Skeletal muscle tissue (tissue), 4 donors: ENCODE results near the gene ARHGEF26. TPM values are rescaled to one million over a fixed set of nuclear protein-coding genes. Genes with fewer than 3 reads are reported as not detected.
"Not testable (repeated sequence)": the region's sequence is repeated elsewhere in the genome, so short reads cannot be mapped to it uniquely, and the experiment has no call there.

Experiments used
- H3K27ac ChIP-seq: one replicate; pipeline ENCODE4 v1.7.0; 2013; ENCODE audit warnings: mild to moderate bottlenecking, low read depth, low read length, inconsistent platforms
- H3K27me3 ChIP-seq, 3 donors: one replicate each; pipeline ENCODE4 v1.7.0; 2013; ENCODE audit warnings: low read length in 3 of 3; ENCODE audit not compliant: control insufficient read depth in 3 of 3, insufficient read depth in 3 of 3
- H3K36me3 ChIP-seq, 3 donors: one replicate each; pipeline ENCODE4 v1.7.0; 2013; ENCODE audit warnings: low read length in 3 of 3; ENCODE audit not compliant: control insufficient read depth in 3 of 3, insufficient read depth in 3 of 3
- H3K4me1 ChIP-seq, 3 donors: one replicate each; pipeline ENCODE4 v1.7.0; 2013; ENCODE audit warnings: low read length in 3 of 3, mild to moderate bottlenecking in 3 of 3; ENCODE audit not compliant: control insufficient read depth in 3 of 3, insufficient read depth in 3 of 3
- H3K4me3 ChIP-seq, 3 donors: one replicate each; pipeline ENCODE4 v1.7.0; 2013; ENCODE audit warnings: low read length in 3 of 3
- H3K9ac ChIP-seq, 3 donors: one replicate each; pipeline ENCODE4 v1.7.0; 2013; ENCODE audit warnings: low read length in 3 of 3, mild to moderate bottlenecking in 3 of 3, moderate library complexity in 2 of 3, low read depth in 1 of 3
- H3K9me3 ChIP-seq, 3 donors: one replicate each; pipeline ENCODE4 v1.7.0; 2013; ENCODE audit warnings: low read length in 3 of 3; ENCODE audit not compliant: control insufficient read depth in 3 of 3
- total RNA-seq: library from RNA; depleted of rRNA; stranded (reverse); fragments of >200 nt; gene quantifications from one replicate; pipeline ENCODE4 v1.2.3, GENCODE V29; 2014
- donor health status: Osteomylitis.

Gene ARHGEF26
- 7.3 TPM for total RNA-seq

- peak within 1 kb of the TSS; percentile 34 to 61 (median 57) for H3K9ac ChIP-seq
Measured at GRCh38 chr3:154120961-154121700, at the start of gene ARHGEF26. ARHGEF26 (plus strand) TSS chr3:154121390; CDS start chr3:154121993, 603 bp downstream.

DNA sequence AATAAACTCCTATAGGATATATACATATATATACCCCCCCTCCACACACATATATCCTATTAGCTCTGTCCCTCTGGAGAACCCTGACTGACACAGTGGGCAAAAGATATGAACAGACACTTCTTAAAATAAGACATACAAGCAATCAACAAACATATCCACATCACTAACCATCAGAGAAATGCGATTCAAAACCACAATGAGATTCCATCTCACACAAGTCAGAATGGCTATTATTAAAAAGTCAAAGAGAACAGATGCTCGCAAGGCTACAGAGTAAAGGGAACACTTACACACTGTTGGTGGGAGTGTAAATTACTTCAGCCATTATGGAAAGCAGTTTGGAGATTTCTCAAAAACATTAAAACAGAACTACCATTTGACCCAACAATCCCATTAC is 46.2 kb upstream of the ARHGEF26 start:
- no peak overlapping the region for H3K9ac ChIP-seq
- H3K36me3 ChIP-seq, result no peaks in the 10 kb centered on the region
- H3K9me3 ChIP-seq, result no peaks in the 10 kb centered on the region
- no peak overlapping the region for H3K27ac ChIP-seq
- H3K27me3 ChIP-seq, result no peaks in the 10 kb centered on the region
- H3K4me1 ChIP-seq, result no peaks in the 10 kb centered on the region
- no peak overlapping the region for H3K4me3 ChIP-seq

More at GRCh38 chr3:154120961-154121700, at the start of gene ARHGEF26:
- H3K4me1 ChIP-seq, result peaks cover 0 to 4% (median 0%) of the 10 kb centered on the region in 3 donors
- H3K27ac ChIP-seq, result no peak within 1 kb of the TSS
- H3K9me3 ChIP-seq, result no peaks in the 10 kb centered on the region
- H3K4me3 ChIP-seq, result peak within 1 kb of the TSS; percentile 68 to 75 (median 73)
- H3K27me3 ChIP-seq, result peaks cover 11 to 20% (median 11%) of the 10 kb centered on the region in 3 donors
- no peaks in the 10 kb centered on the region for H3K36me3 ChIP-seq

GRCh38 chr3:154078672-154079071 is 42.5 kb upstream of the ARHGEF26 start:
- Histone ChIP-seq H3K27me3 (no peaks in the 10 kb centered on the region), H3K9ac (no peak overlapping the region), H3K4me3 (no peak overlapping the region), H3K4me1 (no peaks in the 10 kb centered on the region), H3K27ac (no peak overlapping the region), H3K9me3 (no peaks in the 10 kb centered on the region), H3K36me3 (no peaks in the 10 kb centered on the region)

DNA sequence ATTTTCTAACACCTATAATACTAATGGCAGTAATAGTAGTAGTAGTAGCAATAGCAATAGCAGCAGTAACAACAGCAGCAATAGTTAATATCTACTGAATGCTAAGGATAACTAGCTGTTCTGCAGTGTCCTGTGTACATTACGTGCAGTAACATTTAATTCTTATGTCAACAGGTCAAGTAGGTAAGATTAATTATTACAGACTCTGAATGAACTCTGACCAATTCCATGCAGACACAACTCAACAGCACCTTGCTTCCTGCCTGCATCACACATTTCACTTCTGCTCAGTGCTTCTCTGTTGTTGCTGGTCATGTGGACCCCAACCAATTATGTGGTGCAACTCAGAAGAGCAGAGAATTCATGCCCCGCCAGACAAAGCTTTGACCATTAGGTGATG is 39.9 kb upstream of the ARHGEF26 start:
- Histone ChIP-seq H3K27me3 (no peaks in the 10 kb centered on the region), H3K9ac (no peak overlapping the region), H3K4me1 (no peaks in the 10 kb centered on the region), H3K9me3 (no peaks in the 10 kb centered on the region), H3K4me3 (no peak overlapping the region), H3K36me3 (no peaks in the 10 kb centered on the region), H3K27ac (no peak overlapping the region)

GRCh38 chr3:154085071-154085470 is 36.1 kb upstream of the ARHGEF26 start:
- Histone ChIP-seq H3K9me3 (no peaks in the 10 kb centered on the region), H3K9ac (no peak overlapping the region), H3K27me3 (no peaks in the 10 kb centered on the region), H3K4me3 (no peak overlapping the region), H3K27ac (no peak overlapping the region), H3K36me3 (no peaks in the 10 kb centered on the region), H3K4me1 (no peaks in the 10 kb centered on the region)

GRCh38 chr3:154085799-154086198 is 35.4 kb upstream of the ARHGEF26 start:
- Histone ChIP-seq H3K27ac (no peak overlapping the region), H3K36me3 (no peaks in the 10 kb centered on the region), H3K4me1 (no peaks in the 10 kb centered on the region), H3K9me3 (no peaks in the 10 kb centered on the region), H3K27me3 (no peaks in the 10 kb centered on the region), H3K9ac (no peak overlapping the region), H3K4me3 (no peak overlapping the region)

GRCh38 chr3:154086286-154086685 is 34.9 kb upstream of the ARHGEF26 start:
- H3K4me3 ChIP-seq, result no peak overlapping the region
- no peaks in the 10 kb centered on the region for H3K9me3 ChIP-seq
- no peaks in the 10 kb centered on the region for H3K36me3 ChIP-seq
- H3K27me3 ChIP-seq, result no peaks in the 10 kb centered on the region
- no peak overlapping the region for H3K9ac ChIP-seq
- H3K27ac ChIP-seq, result no peak overlapping the region
- H3K4me1 ChIP-seq, result no peaks in the 10 kb centered on the region

DNA sequence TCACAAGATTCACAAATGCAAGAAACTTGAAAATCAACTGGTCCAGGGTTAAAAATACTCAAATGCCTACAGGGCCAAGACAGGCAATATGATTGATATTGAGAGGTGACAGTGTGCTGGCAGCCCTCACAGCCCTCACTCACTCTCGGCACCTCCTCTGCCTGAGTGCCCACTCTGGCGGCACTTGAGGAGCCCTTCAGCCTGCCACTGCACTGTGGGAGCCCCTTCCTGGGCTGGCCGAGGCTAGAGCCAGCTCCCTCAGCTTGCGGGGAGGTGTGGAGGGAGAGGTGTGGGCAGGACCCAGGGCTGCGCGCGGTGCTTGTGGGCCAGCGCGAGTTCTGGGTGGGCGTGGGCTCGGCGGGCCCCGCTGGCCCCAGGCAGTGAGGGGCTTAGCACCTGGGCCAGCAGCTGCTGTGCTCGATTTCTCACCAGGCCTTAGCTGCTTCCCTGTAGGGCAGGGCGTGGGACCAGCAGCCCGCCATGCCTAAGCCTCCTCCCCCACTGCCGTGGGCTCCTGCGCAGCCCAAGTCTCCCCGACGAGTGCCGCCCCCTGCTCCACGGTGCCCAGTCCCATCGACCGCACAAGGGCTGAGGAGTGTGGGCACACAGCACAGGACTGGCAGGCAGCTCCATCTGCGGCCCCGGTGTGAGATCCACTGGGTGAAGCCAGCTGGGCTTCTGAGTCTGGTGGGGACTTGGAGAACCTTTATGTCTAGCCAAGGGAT is 33.3 kb upstream of the ARHGEF26 start:
- not testable (repeated sequence) for H3K27me3 ChIP-seq, H3K4me1 ChIP-seq, H3K9ac ChIP-seq, H3K9me3 ChIP-seq, H3K4me3 ChIP-seq, H3K36me3 ChIP-seq, H3K27ac ChIP-seq

GRCh38 chr3:154089421-154090420 is 31.5 kb upstream of the ARHGEF26 start:
- Histone ChIP-seq H3K27ac (no peak overlapping the region), H3K9ac (no peak overlapping the region)

More at GRCh38 chr3:154089421-154090420, 31.5 kb upstream of the ARHGEF26 start:
- no peak overlapping the region for H3K4me3 ChIP-seq
- no peaks in the 10 kb centered on the region for H3K36me3 ChIP-seq
- H3K4me1 ChIP-seq, result no peaks in the 10 kb centered on the region
- H3K9me3 ChIP-seq, result no peaks in the 10 kb centered on the region
- H3K27me3 ChIP-seq, result no peaks in the 10 kb centered on the region
